Measurements from ENCODE around the gene EPYC. TPM values are rescaled to one million over a fixed set of nuclear protein-coding genes. Genes with fewer than 3 reads are reported as not detected.

Gene EPYC
- total and polyA plus RNA-seq, 2 of the 13 experiments (the other 11 are each of a cell fraction or from before 2014, with no cell fraction given), result not detected

- Histone ChIP-seq H2AFZ (ENCODE audit: low read length) (no peak overlapping the region), H3K27ac (ENCODE audit: extremely low read length, insufficient read depth, low read length) (no peak overlapping the region), H3K27me3 (ENCODE audit: control insufficient read depth in 1 of 2, insufficient read depth in 2 of 2, low read length in 2 of 2) (no peaks in the 10 kb centered on the region), H3K9me3 (ENCODE audit: low read length) (no peaks in the 10 kb centered on the region), H3K4me2 (ENCODE audit: low read depth, low read length) (no peak overlapping the region), H4K20me1 (ENCODE audit: insufficient read depth, low read length) (no peaks in the 10 kb centered on the region), H3K36me3 (replicated peaks in 1 of 2; ENCODE audit: control insufficient read depth in 1 of 2, insufficient read depth in 2 of 2, low read length in 2 of 2) (no peaks in the 10 kb centered on the region), H3K4me1 (ENCODE audit: insufficient read depth, low read length) (no peaks in the 10 kb centered on the region), H3K79me2 (ENCODE audit: insufficient read depth, low read length) (no peaks in the 10 kb centered on the region), H3K9ac (ENCODE audit: insufficient read depth, low read depth, low read length) (no peak overlapping the region), H3K4me3 (replicated peaks in 1 of 3; ENCODE audit: insufficient read depth in 1 of 3, low read depth in 2 of 3, low read length in 3 of 3) (no peak overlapping the region)
- in situ Hi-C loops (cut with HindIII; ENCODE audit: extremely low pct_ligation_motif_present, low pct_unique_long_range_greater_than_20kb), result no loop called here
- ChIA-PET CTCF (ENCODE audit: low intra/inter-chr PET ratio, low total read pairs) (no interaction called here), POLR2A (no interaction called here)
- intact Hi-C loops (cut with micrococcal nuclease; ENCODE audit: unreplicated experiment), result no loop called here
- WGBS (ENCODE audit: low lambda C conversion rate), result 2% methylated on average over 2 of the region's 2 CpGs
- DNase-seq (ENCODE audit: low spot score) (no peak), ATAC-seq (no peak), FAIRE-seq (no peak)
- no TSS peak for BruUV-seq (replicated peaks)
- TF ChIP-seq ZNF672 (CRISPR knock-in tag; IDR thresholded peaks at IDR 0.05) (no peak), PHF5A (CRISPR knock-in tag; IDR thresholded peaks at IDR 0.05; ENCODE audit: low read depth, unreplicated experiment) (no peak), PLSCR1 (CRISPR knock-in tag; IDR thresholded peaks at IDR 0.05; ENCODE audit: borderline replicate concordance) (no peak), MAX (IDR thresholded peaks at IDR 0.05) (no peak), ZBTB42 (CRISPR knock-in tag; IDR thresholded peaks at IDR 0.05) (no peak), CTCF (CRISPR knock-in tag; IDR thresholded peaks at IDR 0.05) (no peak), RBAK (CRISPR knock-in tag; IDR thresholded peaks at IDR 0.05) (no peak), ZNF546 (CRISPR knock-in tag; conservative IDR thresholded peaks at IDR 0.05) (no peak), ATM (IDR thresholded peaks at IDR 0.05; ENCODE audit: borderline replicate concordance) (no peak), ZNF580 (CRISPR knock-in tag; IDR thresholded peaks at IDR 0.05; ENCODE audit: borderline replicate concordance, low read depth) (no peak), TCF7L2 (IDR thresholded peaks at IDR 0.05; ENCODE audit: low read depth, low read length) (no peak), RFX1 (IDR thresholded peaks at IDR 0.05) (no peak), ZNF646 (CRISPR knock-in tag; IDR thresholded peaks at IDR 0.05) (no peak), POLR2G (IDR thresholded peaks at IDR 0.05; ENCODE audit: low read depth, low read length) (no peak)
- TF ChIP-seq, protein P1, sequence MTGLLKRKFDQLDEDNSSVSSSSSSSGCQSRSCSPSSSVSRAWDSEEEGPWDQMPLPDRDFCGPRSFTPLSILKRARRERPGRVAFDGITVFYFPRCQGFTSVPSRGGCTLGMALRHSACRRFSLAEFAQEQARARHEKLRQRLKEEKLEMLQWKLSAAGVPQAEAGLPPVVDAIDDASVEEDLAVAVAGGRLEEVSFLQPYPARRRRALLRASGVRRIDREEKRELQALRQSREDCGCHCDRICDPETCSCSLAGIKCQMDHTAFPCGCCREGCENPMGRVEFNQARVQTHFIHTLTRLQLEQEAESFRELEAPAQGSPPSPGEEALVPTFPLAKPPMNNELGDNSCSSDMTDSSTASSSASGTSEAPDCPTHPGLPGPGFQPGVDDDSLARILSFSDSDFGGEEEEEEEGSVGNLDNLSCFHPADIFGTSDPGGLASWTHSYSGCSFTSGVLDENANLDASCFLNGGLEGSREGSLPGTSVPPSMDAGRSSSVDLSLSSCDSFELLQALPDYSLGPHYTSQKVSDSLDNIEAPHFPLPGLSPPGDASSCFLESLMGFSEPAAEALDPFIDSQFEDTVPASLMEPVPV (CRISPR knock-in tag; IDR thresholded peaks at IDR 0.05), result no peak
These were observed 67.1 kb downstream of the EPYC start for GRCh38 chr12:90937651-90938050.
